Small intestine (tissue), 7 donors: ENCODE measurements around the gene WNT2B. TPM values are rescaled to one million over a fixed set of nuclear protein-coding genes. Genes with fewer than 3 reads are reported as not detected.

Experiments
- DNase-seq, 2 donors: peaks; one replicate each; pipeline versions ENCODE4 v3.0.0 to v3.0.0-alpha.2; 2013
- FAIRE-seq: peaks from 2 replicates; lab custom pipeline; 2012; peaks lifted over from hg19 to GRCh38; lab: Jason Lieb, UNC
- H3K27ac ChIP-seq, 3 donors: one replicate each; pipeline ENCODE4 v1.5.1; 2013; ENCODE audit warnings: low read length in 2 of 3, mild to moderate bottlenecking in 2 of 3, control low read depth in 1 of 3, inconsistent platforms in 1 of 3, low read depth in 1 of 3, moderate library complexity in 1 of 3
- H3K27me3 ChIP-seq, 3 donors: one replicate each; pipeline ENCODE4 v1.6.1; 2013; ENCODE audit warnings: low read length in 3 of 3, inconsistent platforms in 1 of 3; ENCODE audit not compliant: control insufficient read depth in 3 of 3, insufficient read depth in 3 of 3
- H3K36me3 ChIP-seq, 3 donors: one replicate each; pipeline ENCODE4 v1.6.1; 2013; ENCODE audit warnings: low read length in 3 of 3, inconsistent platforms in 1 of 3, low read depth in 1 of 3, mild to moderate bottlenecking in 1 of 3, moderate library complexity in 1 of 3; ENCODE audit not compliant: control insufficient read depth in 3 of 3, insufficient read depth in 2 of 3
- H3K4me1 ChIP-seq, 3 donors: one replicate each; pipeline ENCODE4 v1.6.1; 2013; ENCODE audit warnings: low read length in 2 of 3, inconsistent platforms in 1 of 3, low read depth in 1 of 3, mild to moderate bottlenecking in 1 of 3, moderate library complexity in 1 of 3; ENCODE audit not compliant: control insufficient read depth in 3 of 3, insufficient read depth in 2 of 3
- H3K4me3 ChIP-seq, 3 donors: one replicate each; pipeline ENCODE4 v1.5.1; 2013; ENCODE audit warnings: low read length in 3 of 3, control low read depth in 1 of 3, inconsistent platforms in 1 of 3, low read depth in 1 of 3, mild to moderate bottlenecking in 1 of 3, moderate library complexity in 1 of 3
- H3K9me3 ChIP-seq, 2 donors: one replicate each; pipeline ENCODE4 v1.6.1; 2013; ENCODE audit warnings: low read depth in 1 of 2, low read length in 1 of 2; ENCODE audit not compliant: control insufficient read depth in 2 of 2, insufficient read depth in 1 of 2
- WGBS, 3 donors: extraction: QIAGEN DNeasy Blood & Tissue Kit; methylation state at CpG; one replicate each; pipeline ENCODE4 v1.1.7; 2013; 5-methylcytosine and 5-hydroxymethylcytosine counted together
- polyA plus RNA-seq, 4 donors: library from polyadenylated mRNA; stranded (reverse) in 3 of 4; unstranded in 1 of 4; fragments of 200-250 nt in 3 of 4; fragments of 120-200 nt in 1 of 4; gene quantifications; one replicate each; pipeline versions ENCODE4 v1.2.1 to v1.2.3, GENCODE V29; 2013
- donor health status: healthy with polysubstance abuse.
- donor health status: control.
- donor health status: control.
- donor health status: Bipolar disorder and iron deficiency.
- donor health status: healthy.

WNT2B gene
- polyA plus RNA-seq, 4 donors: 1.6 to 4.3 (median 3.6) TPM

GRCh38 chr1:112522621-112523020, 13.9 kb downstream of the WNT2B start:
- WGBS, 3 donors: 85 to 96% (median 93%) methylated on average over 1 of the region's 1 CpG
- no peak for FAIRE-seq
- Histone ChIP-seq H3K9me3 (no peaks in the 10 kb centered on the region), H3K4me3 (no peak overlapping the region), H3K4me1 (peaks cover 0 to 6% (median 0%) of the 10 kb centered on the region in 3 donors), H3K27ac (no peak overlapping the region), H3K27me3 (no peaks in the 10 kb centered on the region), H3K36me3 (peaks cover 0 to 33% (median 0%) of the 10 kb centered on the region in 3 donors)
- no peak for DNase-seq

DNA sequence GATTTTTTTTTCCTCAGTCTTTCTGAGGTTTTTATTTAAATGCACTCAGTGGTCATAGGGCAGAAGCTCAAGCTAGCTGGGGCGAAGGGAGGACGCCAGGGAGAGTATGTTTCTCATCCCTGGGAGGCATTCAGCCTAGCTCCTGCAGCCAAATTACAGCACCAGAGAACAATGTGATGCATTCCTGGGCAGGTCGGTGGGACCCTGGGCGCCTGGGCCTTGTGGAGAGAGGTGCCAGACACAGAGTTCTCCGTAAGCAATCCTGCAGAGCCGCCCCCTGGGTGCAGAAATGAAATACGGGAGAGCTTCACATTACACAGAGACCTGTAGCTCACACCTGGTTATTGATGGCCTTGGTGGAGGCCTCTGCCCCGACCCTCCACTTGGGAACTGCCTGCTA, 15.5 kb downstream of the WNT2B start:
- WGBS, 3 donors: 77 to 89% (median 89%) methylated on average over 8 of the region's 8 CpGs
- Histone ChIP-seq H3K27ac (no peak overlapping the region), H3K4me3 (no peak overlapping the region), H3K27me3 (no peaks in the 10 kb centered on the region), H3K36me3 (peaks cover 0 to 33% (median 0%) of the 10 kb centered on the region in 3 donors), H3K4me1 (no peaks in the 10 kb centered on the region), H3K9me3 (no peaks in the 10 kb centered on the region)
- no peak for FAIRE-seq
- no peak for DNase-seq

DNA sequence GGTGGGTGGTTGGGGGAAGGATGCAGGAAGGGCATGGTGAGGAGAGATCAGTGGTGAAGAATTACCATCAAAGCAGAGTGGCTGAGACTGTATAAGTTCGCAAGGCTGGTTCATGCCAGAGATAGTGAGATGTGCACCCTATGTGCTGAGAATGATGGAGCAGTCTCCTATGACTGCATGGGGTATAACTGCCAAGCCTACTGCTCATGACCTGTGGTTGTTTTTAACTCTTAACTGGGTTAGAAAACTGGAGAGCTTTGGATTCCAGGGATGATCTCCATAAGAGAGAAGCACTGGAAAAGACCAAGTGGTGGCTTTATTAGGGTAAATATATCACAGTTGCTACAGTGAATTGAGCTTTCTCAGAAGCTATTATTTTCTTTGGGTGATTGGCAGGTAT, 16.2 kb downstream of the WNT2B start:
- DNase-seq: no peak

GRCh38 chr1:112527266-112528010, 18.7 kb downstream of the WNT2B start:
- FAIRE-seq (no peak), DNase-seq (no peak)
- Histone ChIP-seq H3K9me3 (no peaks in the 10 kb centered on the region), H3K36me3 (peaks cover 0 to 22% (median 4%) of the 10 kb centered on the region in 3 donors), H3K4me1 (no peaks in the 10 kb centered on the region), H3K4me3 (no peak overlapping the region), H3K27me3 (no peaks in the 10 kb centered on the region), H3K27ac (no peak overlapping the region)
- WGBS, 3 donors: 83 to 92% (median 90%) methylated on average over 4 of the region's 4 CpGs

More for the DNA sequence above, 16.2 kb downstream of the WNT2B start:
- Histone ChIP-seq H3K4me1 (no peaks in the 10 kb centered on the region), H3K36me3 (peaks cover 0 to 31% (median 2%) of the 10 kb centered on the region in 3 donors), H3K27ac (no peak overlapping the region), H3K9me3 (no peaks in the 10 kb centered on the region), H3K27me3 (no peaks in the 10 kb centered on the region), H3K4me3 (no peak overlapping the region)
- 94 to 97% (median 95%) methylated on average over 1 of the region's 1 CpG for WGBS, 3 donors
- no peak for FAIRE-seq

- FAIRE-seq: no peak
- Histone ChIP-seq H3K27ac (no peak overlapping the region), H3K36me3 (peaks cover 0 to 18% (median 4%) of the 10 kb centered on the region in 3 donors), H3K27me3 (no peaks in the 10 kb centered on the region), H3K9me3 (no peaks in the 10 kb centered on the region), H3K4me3 (no peak overlapping the region), H3K4me1 (no peaks in the 10 kb centered on the region)
- DNase-seq: no peak
Observed at GRCh38 chr1:112528076-112528475, 19.3 kb downstream of the WNT2B start.

DNA sequence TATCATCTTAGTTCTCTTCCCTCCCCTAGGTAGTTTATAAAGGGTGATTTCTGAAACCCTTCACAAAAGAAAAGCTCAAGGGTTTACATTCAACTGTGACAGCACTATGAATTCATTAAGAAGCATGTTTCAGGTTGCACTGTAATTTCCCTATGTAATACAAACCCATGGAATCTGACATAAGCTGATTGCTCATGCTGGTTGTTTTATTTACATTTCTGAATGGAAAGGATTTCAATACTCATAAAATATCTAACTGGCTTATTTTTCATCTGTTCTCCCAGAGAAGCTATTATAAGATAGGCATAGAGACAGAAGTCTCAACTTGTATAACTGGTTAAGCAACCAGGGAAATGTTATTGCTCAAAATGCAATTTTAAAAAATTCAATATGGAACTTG, 20.5 kb downstream of the WNT2B start:
- H3K27ac ChIP-seq: no peak overlapping the region
- H3K9me3 ChIP-seq: no peaks in the 10 kb centered on the region
- DNase-seq (no peak), FAIRE-seq (no peak)
- no peak overlapping the region for H3K4me3 ChIP-seq
- H3K36me3 ChIP-seq: peaks cover 0 to 21% (median 4%) of the 10 kb centered on the region in 3 donors
- H3K27me3 ChIP-seq: no peaks in the 10 kb centered on the region
- H3K4me1 ChIP-seq: no peaks in the 10 kb centered on the region

DNA sequence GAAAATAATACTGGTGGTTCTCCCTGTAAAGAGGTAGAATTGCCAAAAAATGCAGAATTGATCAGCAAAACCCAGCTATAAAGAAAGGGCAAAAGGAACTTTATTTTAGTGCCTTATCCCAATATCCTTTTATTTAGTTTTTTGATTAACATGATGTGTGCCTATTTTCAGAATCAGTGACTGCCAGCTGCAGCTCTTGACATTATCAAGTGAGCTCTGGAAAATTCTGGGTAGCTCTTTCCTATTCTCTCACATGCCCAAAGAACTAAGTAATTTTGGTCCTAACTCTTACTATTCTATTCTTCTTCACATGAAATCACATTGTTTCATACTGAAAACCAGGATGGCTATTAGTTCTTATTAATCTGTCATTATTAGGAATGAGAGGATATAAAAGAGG, 22.1 kb downstream of the WNT2B start:
- DNase-seq: no peak
- FAIRE-seq: no peak
- Histone ChIP-seq H3K27ac (no peak overlapping the region), H3K4me1 (no peaks in the 10 kb centered on the region), H3K9me3 (no peaks in the 10 kb centered on the region), H3K4me3 (no peak overlapping the region), H3K27me3 (no peaks in the 10 kb centered on the region), H3K36me3 (peaks cover 0 to 17% (median 4%) of the 10 kb centered on the region in 3 donors)

DNA sequence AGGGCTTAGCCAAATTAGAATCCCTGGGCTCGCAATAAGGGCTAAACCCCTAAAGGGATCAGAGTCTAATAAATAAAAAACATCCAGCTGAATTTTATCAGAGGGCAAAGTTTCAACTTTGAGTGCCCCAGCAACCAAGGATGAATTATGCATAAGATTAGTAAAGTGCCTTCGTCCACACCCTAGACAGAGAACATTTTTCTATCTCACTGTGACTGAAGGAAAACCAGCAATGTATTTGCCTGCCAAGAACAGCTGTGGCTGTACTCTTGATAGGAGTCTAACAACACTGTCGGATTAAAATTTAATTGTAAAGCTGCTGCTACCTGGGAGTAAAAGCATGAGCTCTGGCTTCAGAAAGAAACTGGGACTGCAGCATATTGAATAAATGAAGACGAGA, 23.3 kb downstream of the WNT2B start:
- Histone ChIP-seq H3K27me3 (no peaks in the 10 kb centered on the region), H3K27ac (peak overlapping the region; percentile 4 to 64 (median 42)), H3K4me1 (no peaks in the 10 kb centered on the region), H3K36me3 (peaks cover 0 to 12% (median 4%) of the 10 kb centered on the region in 3 donors), H3K4me3 (no peak overlapping the region), H3K9me3 (no peaks in the 10 kb centered on the region)
- 20 to 60% (median 48%) methylated on average over 4 of the region's 4 CpGs for WGBS, 3 donors
- FAIRE-seq: no peak
- DNase-seq: peak; percentile 39 to 90

DNA sequence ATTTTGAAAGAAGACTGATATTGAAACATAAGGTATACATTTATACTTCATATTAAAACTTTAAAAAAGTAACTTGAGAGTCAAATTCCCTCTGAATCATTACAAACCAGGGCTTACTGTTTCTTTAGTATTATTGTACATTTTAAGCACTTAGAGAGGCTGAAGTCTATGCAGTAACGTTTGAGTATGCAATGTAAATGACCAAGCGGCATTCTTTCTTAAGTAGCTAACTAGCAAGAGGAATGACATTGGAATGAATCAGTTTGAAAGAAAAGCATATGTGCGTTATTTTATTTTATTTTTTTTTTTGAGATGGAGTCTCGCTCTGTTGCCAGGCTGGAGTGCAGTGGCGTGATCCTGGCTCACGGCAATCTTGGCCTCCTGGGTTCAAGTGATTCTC, 24.3 kb downstream of the WNT2B start:
- WGBS, 3 donors: 91 to 96% (median 95%) methylated on average over 6 of the region's 6 CpGs
- no peak for FAIRE-seq
- DNase-seq: no peak
- Histone ChIP-seq H3K27ac (no peak overlapping the region), H3K36me3 (peaks cover under 1 to 9% (median 4%) of the 10 kb centered on the region in 3 donors), H3K4me3 (no peak overlapping the region), H3K27me3 (no peaks in the 10 kb centered on the region), H3K9me3 (no peaks in the 10 kb centered on the region), H3K4me1 (no peaks in the 10 kb centered on the region)
